Body of pancreas (tissue), 4 donors: ENCODE results near the gene MMP24.

Source experiments
- POLR2A ChIP-seq, 3 donors: fragments of 450-650 bp; IDR thresholded peaks; one replicate each; pipeline ENCODE4 v1.6.1; 2016; ENCODE audit warnings: antibody characterized with exemption in 3 of 3, mild to moderate bottlenecking in 2 of 3
- TF ChIP-seq, protein P1 (sequence below), 7 experiments: fragments of 450-650 bp in 4 of 7; fragments of 200-600 bp in 3 of 7; sonication (generic) in 3 of 7; IDR thresholded peaks; one replicate each; pipeline ENCODE4 v1.5.1; 2016 to 2019; ENCODE audit warnings: antibody characterized with exemption in 7 of 7

DNA sequence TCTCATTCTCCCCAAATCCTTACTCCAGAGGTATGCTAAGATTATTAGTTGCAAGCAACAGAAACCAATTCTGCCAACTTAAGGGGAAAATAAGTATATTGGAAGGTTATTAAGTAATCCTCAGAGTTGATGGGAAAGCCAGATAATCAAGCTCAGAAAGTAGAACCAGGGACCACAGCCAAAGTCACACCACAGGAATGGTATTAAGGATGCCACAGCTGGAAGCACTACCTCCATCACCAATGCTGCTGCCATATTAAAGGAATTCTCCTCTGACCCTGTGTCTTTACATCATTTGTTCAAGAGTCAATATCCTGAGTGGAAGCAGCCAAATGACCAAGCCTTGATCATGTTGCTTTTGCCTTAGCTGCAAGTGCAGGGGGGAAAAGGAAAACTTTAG lies 44.8 kb upstream of the MMP24 start:
- TF ChIP-seq, protein P1, sequence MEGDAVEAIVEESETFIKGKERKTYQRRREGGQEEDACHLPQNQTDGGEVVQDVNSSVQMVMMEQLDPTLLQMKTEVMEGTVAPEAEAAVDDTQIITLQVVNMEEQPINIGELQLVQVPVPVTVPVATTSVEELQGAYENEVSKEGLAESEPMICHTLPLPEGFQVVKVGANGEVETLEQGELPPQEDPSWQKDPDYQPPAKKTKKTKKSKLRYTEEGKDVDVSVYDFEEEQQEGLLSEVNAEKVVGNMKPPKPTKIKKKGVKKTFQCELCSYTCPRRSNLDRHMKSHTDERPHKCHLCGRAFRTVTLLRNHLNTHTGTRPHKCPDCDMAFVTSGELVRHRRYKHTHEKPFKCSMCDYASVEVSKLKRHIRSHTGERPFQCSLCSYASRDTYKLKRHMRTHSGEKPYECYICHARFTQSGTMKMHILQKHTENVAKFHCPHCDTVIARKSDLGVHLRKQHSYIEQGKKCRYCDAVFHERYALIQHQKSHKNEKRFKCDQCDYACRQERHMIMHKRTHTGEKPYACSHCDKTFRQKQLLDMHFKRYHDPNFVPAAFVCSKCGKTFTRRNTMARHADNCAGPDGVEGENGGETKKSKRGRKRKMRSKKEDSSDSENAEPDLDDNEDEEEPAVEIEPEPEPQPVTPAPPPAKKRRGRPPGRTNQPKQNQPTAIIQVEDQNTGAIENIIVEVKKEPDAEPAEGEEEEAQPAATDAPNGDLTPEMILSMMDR (IDR thresholded peaks at IDR 0.05) = no peak
- no peak for TF ChIP-seq POLR2A (IDR thresholded peaks at IDR 0.05)
